Measurements from ENCODE around the gene ABAT.
A peak's percentile ranks its signal among the peaks of the same experiment; 100 is the strongest.

The ABAT gene

GRCh38 chr16:8674413-8675022, at the start of gene ABAT:
Gene ABAT (plus strand): TSS chr16:8674617. CDS start chr16:8735740, 61,123 bp downstream.
- FAIRE-seq: no peak
- peak; percentile 99 for DNase-seq (ENCODE audit: low spot score)

GRCh38 chr16:8625491-8626087, 48.8 kb upstream of the ABAT start:
- FAIRE-seq: no peak
- DNase-seq (ENCODE audit: low spot score): no peak

- DNase-seq (ENCODE audit: low spot score) (no peak), FAIRE-seq (no peak)
These were observed 47.5 kb upstream of the ABAT start for GRCh38 chr16:8626946-8627345.

GRCh38 chr16:8627456-8627855, 47.0 kb upstream of the ABAT start:
- DNase-seq (ENCODE audit: low spot score): no peak
- no peak for FAIRE-seq

- DNase-seq (ENCODE audit: low spot score) (no peak), FAIRE-seq (no peak)
These were observed 45.3 kb upstream of the ABAT start for GRCh38 chr16:8628981-8629725.

GRCh38 chr16:8630255-8630953, 44.0 kb upstream of the ABAT start:
- DNase-seq (ENCODE audit: low spot score) (no peak), FAIRE-seq (no peak)

GRCh38 chr16:8631373-8631772, 43.0 kb upstream of the ABAT start:
- no peak for FAIRE-seq
- DNase-seq (ENCODE audit: low spot score): no peak

- FAIRE-seq: no peak
- no peak for DNase-seq (ENCODE audit: low spot score)
These were observed 42.5 kb upstream of the ABAT start for GRCh38 chr16:8631818-8632465.

- DNase-seq (ENCODE audit: low spot score): no peak
- no peak for FAIRE-seq
These were observed 41.7 kb upstream of the ABAT start for GRCh38 chr16:8632675-8633182.

- DNase-seq (ENCODE audit: low spot score) (no peak), FAIRE-seq (peak; percentile 35)
These were observed 39.3 kb upstream of the ABAT start for GRCh38 chr16:8634991-8635736.

- peak; percentile 17 for FAIRE-seq
These were observed 34.7 kb upstream of the ABAT start for GRCh38 chr16:8639694-8640093.

GRCh38 chr16:8641671-8642070, 32.7 kb upstream of the ABAT start:
- no peak for FAIRE-seq

More at GRCh38 chr16:8639694-8640093, 34.7 kb upstream of the ABAT start:
- DNase-seq (ENCODE audit: low spot score): no peak

GRCh38 chr16:8642146-8642545, 32.3 kb upstream of the ABAT start:
- no peak for DNase-seq (ENCODE audit: low spot score)
- no peak for FAIRE-seq

More at GRCh38 chr16:8641671-8642070, 32.7 kb upstream of the ABAT start:
- no peak for DNase-seq (ENCODE audit: low spot score)

GRCh38 chr16:8644211-8645140, 29.9 kb upstream of the ABAT start:
- no peak for FAIRE-seq
- DNase-seq (ENCODE audit: low spot score): no peak

GRCh38 chr16:8645141-8645521, 29.3 kb upstream of the ABAT start:
- no peak for DNase-seq (ENCODE audit: low spot score)
- no peak for FAIRE-seq

- FAIRE-seq: no peak
- DNase-seq (ENCODE audit: low spot score): no peak
These were observed 28.6 kb upstream of the ABAT start for GRCh38 chr16:8645831-8646230.

GRCh38 chr16:8646326-8647053, 27.9 kb upstream of the ABAT start:
- FAIRE-seq (no peak), DNase-seq (ENCODE audit: low spot score) (no peak)

GRCh38 chr16:8647721-8648318, 26.6 kb upstream of the ABAT start:
- no peak for DNase-seq (ENCODE audit: low spot score)
- no peak for FAIRE-seq

Measured in urothelium cell line (cell line).